PC-9 (cell line): ENCODE data around the gene PPFIBP1. TPM values are rescaled to one million over a fixed set of nuclear protein-coding genes. Genes with fewer than 3 reads are reported as not detected.

ENCODE experiments used
- BruUV-seq: library from RNA; stranded (reverse); fragments of 400-500 nt; replicated peaks from 2 replicates; lab custom pipeline; 2021; lab: Mats Ljungman, UMichigan
- CTCF ChIA-PET: fragments of 300-600 bp; sonication (Branson Sonifier 250); formaldehyde crosslinking; loops from one replicate; lab custom pipeline; 2022; ENCODE audit warnings: antibody characterized with exemption; lab: Charles Lee
- POLR2A ChIA-PET: fragments of 300-600 bp; sonication (Branson Sonifier 250); formaldehyde crosslinking; loops from one replicate; lab custom pipeline; 2022; ENCODE audit warnings: antibody characterized with exemption; ENCODE audit not compliant: unreplicated experiment; lab: Charles Lee
- DNase-seq, 2 experiments: peaks; one replicate each; pipeline versions ENCODE4 v3.0.0 to v3.0.0-alpha.2; 2015 to 2022; ENCODE audit warnings: mixed read lengths in 1 of 2
- H2AFZ ChIP-seq: fragments of 200-600 bp; sonication (generic); 2 replicates; pipeline ENCODE4 v1.8.1; 2017; ENCODE audit warnings: antibody characterized with exemption
- H3F3A ChIP-seq: fragments of 200-600 bp; sonication (generic); 2 replicates; pipeline ENCODE4 v1.8.1; 2017; ENCODE audit warnings: antibody characterized with exemption, mild to moderate bottlenecking, low read depth; ENCODE audit not compliant: insufficient read depth
- H3K27ac ChIP-seq: fragments of 200-600 bp; sonication (generic); 2 replicates; pipeline ENCODE4 v1.6.1; 2016; ENCODE audit warnings: mixed run types
- H3K27me3 ChIP-seq: fragments of 200-600 bp; sonication (generic); 2 replicates; pipeline ENCODE4 v1.6.1; 2016; ENCODE audit warnings: low read depth, mixed run types; ENCODE audit not compliant: insufficient read depth
- H3K36me3 ChIP-seq: fragments of 200-600 bp; sonication (generic); 2 replicates; pipeline ENCODE4 v1.6.1; 2016; ENCODE audit warnings: low read depth, mixed run types
- H3K4me1 ChIP-seq: fragments of 200-600 bp; sonication (generic); replicated peaks from 2 replicates; pipeline ENCODE4 v1.6.1; 2016; ENCODE audit warnings: mixed run types; ENCODE audit not compliant: insufficient read depth
- H3K4me2 ChIP-seq: fragments of 200-600 bp; sonication (generic); 2 replicates; pipeline ENCODE4 v1.6.1; 2017; ENCODE audit warnings: mixed run types
- H3K4me3 ChIP-seq: fragments of 200-600 bp; sonication (generic); 2 replicates; pipeline ENCODE4 v1.6.1; 2016; ENCODE audit warnings: mixed run types
- H3K79me2 ChIP-seq: fragments of 200-600 bp; sonication (generic); 2 replicates; pipeline ENCODE4 v1.6.1; 2017; ENCODE audit warnings: low read depth, mixed run types
- H3K9me2 ChIP-seq: fragments of 200-600 bp; sonication (generic); 2 replicates; pipeline ENCODE4 v1.8.1; 2017; ENCODE audit warnings: mild to moderate bottlenecking; ENCODE audit not compliant: insufficient read depth
- H3K9me3 ChIP-seq: fragments of 200-600 bp; sonication (generic); 2 replicates; pipeline ENCODE4 v1.8.1; 2016; ENCODE audit warnings: low read depth; ENCODE audit not compliant: insufficient read depth
- H4K20me1 ChIP-seq: fragments of 200-600 bp; sonication (generic); 2 replicates; pipeline ENCODE4 v1.8.1; 2017; ENCODE audit not compliant: insufficient read depth
- EZH2 ChIP-seq: fragments of 200-600 bp; sonication (generic); IDR thresholded peaks from 2 replicates; pipeline ENCODE4 v1.8.0; 2017; ENCODE audit warnings: antibody characterized with exemption, low read depth
- intact Hi-C: fragments of 100-400 bp; cut with micrococcal nuclease; formaldehyde crosslinking; loops from one replicate; pipeline ENCODE4 v1.10.0; 2022; ENCODE audit not compliant: unreplicated experiment
- total RNA-seq: library from RNA; stranded (reverse); gene quantifications from 2 replicates; pipeline ENCODE4 v1.2.3, GENCODE V29; 2021
- TF ChIP-seq, protein P1 (sequence below): fragments of 200-600 bp; sonication (generic); conservative IDR thresholded peaks from 2 replicates; pipeline ENCODE4 v1.6.1; 2017; ENCODE audit warnings: mixed run types, antibody characterized with exemption, mild to moderate bottlenecking, moderate library complexity

PPFIBP1 gene
- total RNA-seq, 1 experiment from 2014 or later, result 77.0 TPM

DNA sequence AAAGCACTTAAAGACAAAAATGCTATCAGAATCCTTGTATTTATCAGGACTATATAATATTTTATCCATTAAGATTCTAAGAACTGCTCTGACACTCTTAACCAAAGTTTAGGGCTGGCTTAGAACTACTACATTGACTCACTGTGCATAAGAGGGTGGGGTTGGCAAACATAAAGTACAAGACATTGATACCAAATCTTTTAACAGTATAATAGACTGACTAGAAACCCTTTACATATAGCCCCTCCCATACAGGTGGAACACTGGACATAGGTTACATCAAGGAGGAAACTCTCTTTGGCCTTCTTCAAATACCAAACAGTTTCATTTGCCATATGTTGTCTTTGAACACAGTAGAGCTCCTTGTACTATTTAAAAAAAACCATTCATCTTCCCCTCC is 156.6 kb downstream of the PPFIBP1 start:
- H4K20me1 ChIP-seq, result no peaks in the 10 kb centered on the region
- 0 out of 2 replicates have a peak, but pooled peaks cover 8% of the 10 kb centered on the region for H3K36me3 ChIP-seq
- TF ChIP-seq, protein P1, sequence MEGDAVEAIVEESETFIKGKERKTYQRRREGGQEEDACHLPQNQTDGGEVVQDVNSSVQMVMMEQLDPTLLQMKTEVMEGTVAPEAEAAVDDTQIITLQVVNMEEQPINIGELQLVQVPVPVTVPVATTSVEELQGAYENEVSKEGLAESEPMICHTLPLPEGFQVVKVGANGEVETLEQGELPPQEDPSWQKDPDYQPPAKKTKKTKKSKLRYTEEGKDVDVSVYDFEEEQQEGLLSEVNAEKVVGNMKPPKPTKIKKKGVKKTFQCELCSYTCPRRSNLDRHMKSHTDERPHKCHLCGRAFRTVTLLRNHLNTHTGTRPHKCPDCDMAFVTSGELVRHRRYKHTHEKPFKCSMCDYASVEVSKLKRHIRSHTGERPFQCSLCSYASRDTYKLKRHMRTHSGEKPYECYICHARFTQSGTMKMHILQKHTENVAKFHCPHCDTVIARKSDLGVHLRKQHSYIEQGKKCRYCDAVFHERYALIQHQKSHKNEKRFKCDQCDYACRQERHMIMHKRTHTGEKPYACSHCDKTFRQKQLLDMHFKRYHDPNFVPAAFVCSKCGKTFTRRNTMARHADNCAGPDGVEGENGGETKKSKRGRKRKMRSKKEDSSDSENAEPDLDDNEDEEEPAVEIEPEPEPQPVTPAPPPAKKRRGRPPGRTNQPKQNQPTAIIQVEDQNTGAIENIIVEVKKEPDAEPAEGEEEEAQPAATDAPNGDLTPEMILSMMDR, result no peak
- no peak for TF ChIP-seq EZH2
- H3K27me3 ChIP-seq, result no peaks in the 10 kb centered on the region
- H3K9me3 ChIP-seq, result no peaks in the 10 kb centered on the region
- CTCF ChIA-PET, result interaction anchor here (0.6 kb wide), 1 partner anchor 305 kb away, joined by 3 read pairs; no protein-coding TSS in a partner anchor
- POLR2A ChIA-PET, result no interaction called here
- H3K27ac ChIP-seq, result no peak overlapping the region
- H3K9me2 ChIP-seq, result no peaks in the 10 kb centered on the region
- H2AFZ ChIP-seq, result no peak overlapping the region
- intact Hi-C loops, result no loop called here
- H3K4me1 ChIP-seq, result no peaks in the 10 kb centered on the region; the same call in 1 of the 2 replicates
- no peak overlapping the region for H3K4me3 ChIP-seq
- BruUV-seq, result no TSS peak
- H3K79me2 ChIP-seq, result no peaks in the 10 kb centered on the region
- DNase-seq, result no peak
- no peaks in the 10 kb centered on the region for H3F3A ChIP-seq
- H3K4me2 ChIP-seq, result no peak overlapping the region

DNA sequence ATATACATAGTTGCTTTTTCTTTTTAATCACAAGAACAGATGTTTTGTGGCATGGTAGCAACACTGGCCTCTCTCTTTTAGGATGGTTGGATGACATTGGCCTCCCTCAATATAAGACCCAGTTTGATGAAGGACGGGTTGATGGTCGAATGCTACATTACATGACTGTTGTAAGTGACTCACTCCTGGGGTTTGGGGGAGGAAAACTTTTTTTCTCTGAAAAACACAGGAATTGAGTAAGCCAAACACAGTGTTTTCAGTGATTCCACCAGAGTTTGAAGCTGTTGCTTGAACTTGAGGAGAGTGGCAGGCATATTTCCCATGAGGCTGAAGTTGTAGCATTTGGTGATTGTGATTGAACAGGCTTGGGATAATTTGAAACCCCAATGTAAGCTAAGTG is 158.5 kb downstream of the PPFIBP1 start:
- intact Hi-C loops, result no loop called here
- H3K4me3 ChIP-seq, result no peak overlapping the region
- H3K79me2 ChIP-seq, result no peaks in the 10 kb centered on the region
- H4K20me1 ChIP-seq, result no peaks in the 10 kb centered on the region
- DNase-seq, result no peak
- no peaks in the 10 kb centered on the region for H3K9me2 ChIP-seq
- H3F3A ChIP-seq, result no peaks in the 10 kb centered on the region
- no peaks in the 10 kb centered on the region for H3K9me3 ChIP-seq
- H3K27me3 ChIP-seq, result no peaks in the 10 kb centered on the region
- no peak overlapping the region for H3K4me2 ChIP-seq
- H2AFZ ChIP-seq, result no peak overlapping the region
- POLR2A ChIA-PET, result no interaction called here
- 0 out of 2 replicates have a peak, but pooled peaks cover 8% of the 10 kb centered on the region for H3K36me3 ChIP-seq
- H3K27ac ChIP-seq, result no peak overlapping the region
- CTCF ChIA-PET, result no interaction called here
- TF ChIP-seq, protein P1, result no peak
- no peak for TF ChIP-seq EZH2
- no peaks in the 10 kb centered on the region; the same call in 1 of the 2 replicates for H3K4me1 ChIP-seq
- no TSS peak for BruUV-seq

GRCh38 chr12:27685274-27685673 is 161.3 kb downstream of the PPFIBP1 start:
- Histone ChIP-seq H3K4me1 (no peaks in the 10 kb centered on the region; the same call in 1 of the 2 replicates), H4K20me1 (no peaks in the 10 kb centered on the region), H3K4me3 (no peak overlapping the region), H3K4me2 (no peak overlapping the region), H3K79me2 (no peaks in the 10 kb centered on the region), H3K36me3 (no peaks in the 10 kb centered on the region), H3K9me3 (no peaks in the 10 kb centered on the region), H2AFZ (no peak overlapping the region), H3K27ac (no peak overlapping the region), H3K9me2 (no peaks in the 10 kb centered on the region), H3K27me3 (no peaks in the 10 kb centered on the region), H3F3A (no peaks in the 10 kb centered on the region)
- POLR2A ChIA-PET, result no interaction called here
- no peak for TF ChIP-seq EZH2
- TF ChIP-seq, protein P1, result no peak
- no peak for DNase-seq
- CTCF ChIA-PET, result no interaction called here
- BruUV-seq, result no TSS peak
- intact Hi-C loops, result no loop called here
